AG04449 (cell line): ENCODE results near the gene BCOR.

Experiments used
- CTCF ChIA-PET: fragments of 350-600 bp; formaldehyde crosslinking; extraction: SDS; loops from one replicate; lab custom pipeline; 2021; ENCODE audit warnings: antibody characterized with exemption; lab: Yijun Ruan, JAX
- POLR2A ChIA-PET: fragments of 400-600, 350-600 bp; formaldehyde crosslinking; extraction: SDS; loops from one replicate; lab custom pipeline; 2020; ENCODE audit warnings: antibody characterized with exemption, inconsistent platforms; lab: Yijun Ruan, JAX
- DNase-seq: peaks from one replicate; pipeline ENCODE4 v3.0.0-alpha.2; 2010; ENCODE audit warnings: low read depth, low spot score
- H3K4me3 ChIP-seq: 2 replicates; pipeline ENCODE4 v1.5.1; 2011; ENCODE audit warnings: low read depth, mild to moderate bottlenecking, control low read depth, low read length
- TF ChIP-seq, protein P1 (sequence below): IDR thresholded peaks from one replicate; pipeline ENCODE4 v1.5.1; 2011; ENCODE audit warnings: mild to moderate bottlenecking, moderate library complexity, low read length, control low read depth, inconsistent platforms; ENCODE audit not compliant: insufficient read depth; ENCODE audit errors: missing control alignments

BCOR gene

GRCh38 chrX:40004921-40005291, 92.9 kb downstream of the BCOR start:
- H3K4me3 ChIP-seq: no peak overlapping the region
- POLR2A ChIA-PET: no interaction called here
- TF ChIP-seq, protein P1, sequence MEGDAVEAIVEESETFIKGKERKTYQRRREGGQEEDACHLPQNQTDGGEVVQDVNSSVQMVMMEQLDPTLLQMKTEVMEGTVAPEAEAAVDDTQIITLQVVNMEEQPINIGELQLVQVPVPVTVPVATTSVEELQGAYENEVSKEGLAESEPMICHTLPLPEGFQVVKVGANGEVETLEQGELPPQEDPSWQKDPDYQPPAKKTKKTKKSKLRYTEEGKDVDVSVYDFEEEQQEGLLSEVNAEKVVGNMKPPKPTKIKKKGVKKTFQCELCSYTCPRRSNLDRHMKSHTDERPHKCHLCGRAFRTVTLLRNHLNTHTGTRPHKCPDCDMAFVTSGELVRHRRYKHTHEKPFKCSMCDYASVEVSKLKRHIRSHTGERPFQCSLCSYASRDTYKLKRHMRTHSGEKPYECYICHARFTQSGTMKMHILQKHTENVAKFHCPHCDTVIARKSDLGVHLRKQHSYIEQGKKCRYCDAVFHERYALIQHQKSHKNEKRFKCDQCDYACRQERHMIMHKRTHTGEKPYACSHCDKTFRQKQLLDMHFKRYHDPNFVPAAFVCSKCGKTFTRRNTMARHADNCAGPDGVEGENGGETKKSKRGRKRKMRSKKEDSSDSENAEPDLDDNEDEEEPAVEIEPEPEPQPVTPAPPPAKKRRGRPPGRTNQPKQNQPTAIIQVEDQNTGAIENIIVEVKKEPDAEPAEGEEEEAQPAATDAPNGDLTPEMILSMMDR: no peak
- DNase-seq: no peak
- CTCF ChIA-PET: no interaction called here

- ChIA-PET POLR2A (no interaction called here), CTCF (no interaction called here)
- TF ChIP-seq, protein P1: no peak
- no peak for DNase-seq
- no peak overlapping the region for H3K4me3 ChIP-seq
These were observed 93.6 kb downstream of the BCOR start for GRCh38 chrX:40004246-40004535.

- H3K4me3 ChIP-seq: no peak overlapping the region
- TF ChIP-seq, protein P1: no peak
- DNase-seq: no peak
- ChIA-PET POLR2A (no interaction called here), CTCF (no interaction called here)
These were observed 94.1 kb downstream of the BCOR start for GRCh38 chrX:40003428-40004245.

DNA sequence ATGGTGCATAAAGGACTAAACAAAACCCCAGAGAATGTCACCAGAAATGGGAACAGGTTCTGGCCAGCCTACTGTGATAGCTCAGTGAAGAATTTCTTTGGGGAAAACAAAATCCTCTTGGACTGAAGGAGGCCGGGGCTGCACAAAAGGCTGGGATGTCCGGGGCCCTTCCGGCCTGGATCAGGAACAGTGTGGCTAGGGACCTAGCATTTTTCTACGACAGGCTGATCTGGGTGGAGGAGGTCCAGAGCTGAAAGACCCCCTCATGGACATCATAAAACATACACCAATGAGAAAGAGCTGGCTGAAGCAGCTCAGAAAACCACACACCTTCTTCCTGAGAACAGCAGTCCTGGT, 94.7 kb downstream of the BCOR start:
- no peak for DNase-seq
- TF ChIP-seq, protein P1: no peak
- no peak overlapping the region for H3K4me3 ChIP-seq
- ChIA-PET POLR2A (no interaction called here), CTCF (no interaction called here)
